ENCODE measurements around the gene NFIA. TPM values are rescaled to one million over a fixed set of nuclear protein-coding genes. Genes with fewer than 3 reads are reported as not detected.

The NFIA gene
- total and polyA plus RNA-seq, 9 of the 15 experiments (the other 6 are each of a cell fraction or from before 2014, with no cell fraction given): 5.3 to 24.9 (median 9.8) TPM

GRCh38 chr1:61313906-61314422 lies 231.6 kb downstream of the NFIA start (continued):
- no peak for TF ChIP-seq SFPQ (IDR thresholded peaks at IDR 0.05; ENCODE audit: low read depth, low read length)

DNA sequence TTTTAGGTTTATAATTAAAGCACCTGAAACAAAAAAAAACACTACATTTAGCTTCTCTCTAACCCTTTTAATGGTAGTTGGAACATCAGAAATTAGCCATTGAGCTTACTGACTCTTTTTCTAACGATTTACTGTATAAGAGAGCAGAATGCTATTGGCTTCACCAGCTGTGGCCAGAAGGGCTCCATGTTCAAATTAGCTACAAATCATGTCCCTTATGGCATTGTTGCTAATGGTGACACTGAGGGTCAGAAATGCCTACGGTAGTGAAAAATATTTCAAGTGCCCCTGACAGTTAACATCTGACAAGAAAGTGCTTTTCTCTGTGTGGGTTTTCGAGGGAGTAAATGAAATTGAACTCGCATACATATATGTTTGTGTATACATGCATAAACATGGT lies 232.7 kb downstream of the NFIA start:
- POLR2A ChIA-PET: interaction anchor here (0.6 to 1.1 kb wide), 4 partner anchors 9 to 200 kb away, joined by 3 to 4 read pairs (median 4); no protein-coding TSS in a partner anchor
- BruUV-seq (replicated peaks): no TSS peak
- CTCF ChIA-PET (ENCODE audit: low intra/inter-chr PET ratio): no interaction called here
- 83% methylated on average over 4 of the region's 4 CpGs for WGBS (ENCODE audit: insufficient coverage, low coverage, missing lambda C conversion rate)
- Histone ChIP-seq H3K27ac (ENCODE audit: extremely low read depth, low read depth, low read length) (no peak overlapping the region), H3K27me3 (ENCODE audit: control insufficient read depth in 2 of 2, insufficient read depth in 2 of 2, low read length in 2 of 2) (no peaks in the 10 kb centered on the region), H3K4me1 (replicated peaks in 1 of 2; ENCODE audit: control insufficient read depth in 2 of 2, insufficient read depth in 2 of 2, low read length in 2 of 2) (peaks cover 0 to 19% of the 10 kb centered on the region in 2 experiments; a peak in 2 of 5 replicates), H3K9me3 (replicated peaks; ENCODE audit: control insufficient read depth, insufficient read depth, low read depth, low read length) (no peaks in the 10 kb centered on the region; the same call in 1 of the 2 replicates), H3K36me3 (ENCODE audit: control insufficient read depth, insufficient read depth, low read length) (peaks cover 13% of the 10 kb centered on the region), H3K9ac (ENCODE audit: insufficient read depth in 1 of 2, low read depth in 2 of 2, low read length in 2 of 2) (no peak overlapping the region), H3K79me2 (ENCODE audit: control insufficient read depth, insufficient read depth, low read length) (peaks cover 14% of the 10 kb centered on the region), H4K20me1 (replicated peaks; ENCODE audit: control insufficient read depth, insufficient read depth, low read length) (no peaks in the 10 kb centered on the region), H3K4me2 (ENCODE audit: insufficient read depth, low read length) (no peak overlapping the region), H3K9me1 (ENCODE audit: control insufficient read depth, insufficient read depth, low read length) (no peaks in the 10 kb centered on the region), H3K4me3 (no peak overlapping the region), H2AFZ (ENCODE audit: low read depth, low read length) (no peak overlapping the region)
- in situ Hi-C loops (cut with MboI) (no loop called here), intact Hi-C loops (cut with micrococcal nuclease) (loop anchor here (5.0 kb wide), 1 partner anchor 263 kb away; no protein-coding TSS in a partner anchor)
- FAIRE-seq (no peak), ATAC-seq (no peak), DNase-seq (ENCODE audit: extremely low read depth in 1 of 4, low spot score in 3 of 4) (no peak)
- TF ChIP-seq LARP7 (IDR thresholded peaks at IDR 0.05): no peak
- TF ChIP-seq GTF3C2 (IDR thresholded peaks at IDR 0.05; ENCODE audit: borderline replicate concordance, extremely low read depth, insufficient read length): no peak
- no peak for TF ChIP-seq ZMIZ1 (IDR thresholded peaks at IDR 0.05; ENCODE audit: low read depth in 2 of 2, low read length in 2 of 2)
